Right lobe of liver (tissue), 6 donors: ENCODE measurements around the gene DCPS. TPM values are rescaled to one million over a fixed set of nuclear protein-coding genes. Genes with fewer than 3 reads are reported as not detected.
"Not testable (repeated sequence)": the region's sequence is repeated elsewhere in the genome, so short reads cannot be mapped to it uniquely, and the experiment has no call there.

Experiments used
- ATAC-seq, 4 donors: fragments of 200-7000 bp; cut with Tn5 transposase; one replicate each; pipeline ENCODE4 v1.9.1; 2020; ENCODE audit warnings: mild to moderate bottlenecking in 4 of 4, moderate library complexity in 4 of 4
- DNase-seq, 3 donors: peaks; one replicate each; pipeline ENCODE4 v3.0.0-alpha.2; 2020
- H3K27ac ChIP-seq, 3 donors: fragments of 200-600 bp; one replicate each; pipeline ENCODE4 v1.8.0; 2022
- H3K27me3 ChIP-seq, 2 donors: fragments of 200-600 bp; one replicate each; pipeline ENCODE4 v1.8.0; 2022
- H3K36me3 ChIP-seq, 4 donors: fragments of 200-600 bp; sonication (generic) in 1 of 4; one replicate each; pipeline versions ENCODE4 v1.5.1 to v1.8.0; 2017 to 2022; ENCODE audit warnings: control low read depth in 1 of 4
- H3K4me1 ChIP-seq, 4 donors: fragments of 200-600 bp; sonication (generic) in 1 of 4; one replicate each; pipeline versions ENCODE4 v1.5.1 to v1.8.0; 2017 to 2022; ENCODE audit warnings: control low read depth in 1 of 4
- H3K4me3 ChIP-seq, 3 donors: fragments of 200-600 bp; one replicate each; pipeline ENCODE4 v1.8.0; 2022
- H3K9me3 ChIP-seq, 4 donors: fragments of 200-600 bp; sonication (generic) in 1 of 4; one replicate each; pipeline versions ENCODE4 v1.5.1 to v1.8.0; 2017 to 2022; ENCODE audit warnings: control low read depth in 1 of 4
- CTCF ChIP-seq, 4 donors: fragments of 200-600 bp in 3 of 4; fragments of 450-650 bp in 1 of 4; IDR thresholded peaks; one replicate each; pipeline versions ENCODE4 v1.5.1 to v1.8.0; 2016 to 2022; ENCODE audit warnings: antibody characterized with exemption in 4 of 4, mild to moderate bottlenecking in 2 of 4
- POLR2A ChIP-seq: fragments of 450-650 bp; IDR thresholded peaks from one replicate; pipeline ENCODE4 v1.6.1; 2017; ENCODE audit warnings: antibody characterized with exemption, mild to moderate bottlenecking
- WGBS: methylation state at CpG from one replicate; pipeline ENCODE4 v1.1.6; 2018; ENCODE audit warnings: low coverage, low lambda C conversion rate; ENCODE audit not compliant: insufficient coverage; ENCODE audit errors: missing lambda C conversion rate; 5-methylcytosine and 5-hydroxymethylcytosine counted together
- intact Hi-C, 2 donors: fragments of 100-400 bp; cut with DNase I; formaldehyde crosslinking; loops; one replicate each; pipeline versions ENCODE4 v1.11.2 to v1.14.1; 2022
- small RNA-seq, 2 experiments: library from RNA; depleted of rRNA; stranded (forward); fragments of <200 nt; gene quantifications; one replicate each; pipeline ENCODE3, GENCODE V24; 2016
- total RNA-seq, 6 experiments: library from RNA; depleted of rRNA in 2 of 6; stranded (reverse); fragments of >200 nt in 2 of 6; fragmentation: NEBNext Ultra II Directional in 3 of 6; extraction: Animal tissue kit (Norgen Biotek cat#: 25700) in 3 of 6; gene quantifications; one replicate each; pipeline versions ENCODE4 v1.1.0 to v1.2.4, GENCODE V29; 2016 to 2023
- donor health status: DM: no; HTN: yes; CAD: no.
- donor health status: DM: no; HTN: no; CAD: no.
- donor health status: DM: no; HTN: no; CAD: no.
- donor health status: DM: no; HTN: yes; CAD: no.
- donor health status: DM: no; HTN: yes; CAD: no.

DCPS gene
- total RNA-seq, 6 experiments from 2014 or later, result 12.6 to 65.2 (median 21.9) TPM

- H3K36me3 ChIP-seq, result no peaks in the 10 kb centered on the region
- 56% methylated on average over 4 of the region's 4 CpGs for WGBS
- intact Hi-C loops, result loop anchor here in 1 of 2 donors (10.0 kb wide), 1 partner anchor 58 kb away; no protein-coding TSS in a partner anchor
- no peak overlapping the region for H3K4me3 ChIP-seq
- TF ChIP-seq POLR2A, result no peak
- no peak for TF ChIP-seq CTCF (IDR thresholded peaks at IDR 0.05)
- no peaks in the 10 kb centered on the region for H3K9me3 ChIP-seq
- H3K4me1 ChIP-seq, result peaks cover 0 to 6% (median 0%) of the 10 kb centered on the region in 4 donors
- H3K27ac ChIP-seq, result no peak overlapping the region
- DNase-seq, result no peak
- no peaks in the 10 kb centered on the region for H3K27me3 ChIP-seq
- ATAC-seq, result peak in 3 of 4 donors; percentile 18 to 42 (median 18)
These were observed 88.8 kb downstream of the DCPS start for GRCh38 chr11:126392633-126393013.

- Histone ChIP-seq H3K9me3 (no peaks in the 10 kb centered on the region), H3K4me1 (peaks cover 0 to 6% (median 0%) of the 10 kb centered on the region in 4 donors)
- intact Hi-C loops, result loop anchor here in 1 of 2 donors (10.0 kb wide), 1 partner anchor 58 kb away; no protein-coding TSS in a partner anchor
These were observed 89.3 kb downstream of the DCPS start for GRCh38 chr11:126393143-126393542.

GRCh38 chr11:126394036-126394435 is 90.2 kb downstream of the DCPS start:
- Histone ChIP-seq H3K36me3 (no peaks in the 10 kb centered on the region), H3K4me1 (peaks cover 0 to 6% (median 0%) of the 10 kb centered on the region in 4 donors), H3K27ac (no peak overlapping the region), H3K4me3 (no peak overlapping the region), H3K9me3 (no peaks in the 10 kb centered on the region), H3K27me3 (no peaks in the 10 kb centered on the region)
- intact Hi-C loops, result loop anchor here in 1 of 2 donors (10.0 kb wide), 1 partner anchor 59 kb away; no protein-coding TSS in a partner anchor
- DNase-seq (no peak), ATAC-seq (no peak)
- no peak for TF ChIP-seq POLR2A
- no peak for TF ChIP-seq CTCF (IDR thresholded peaks at IDR 0.05)
- 100% methylated on average over 1 of the region's 3 CpGs for WGBS

More at GRCh38 chr11:126393143-126393542, 89.3 kb downstream of the DCPS start:
- WGBS, result 86% methylated on average over 4 of the region's 5 CpGs
- Histone ChIP-seq H3K27ac (no peak overlapping the region), H3K4me3 (no peak overlapping the region), H3K27me3 (no peaks in the 10 kb centered on the region), H3K36me3 (no peaks in the 10 kb centered on the region)
- DNase-seq (no peak), ATAC-seq (no peak)
- TF ChIP-seq CTCF (IDR thresholded peaks at IDR 0.05) (no peak), POLR2A (no peak)

- not testable (repeated sequence) for H3K9me3 ChIP-seq, H3K4me3 ChIP-seq, H3K27me3 ChIP-seq, H3K27ac ChIP-seq, H3K36me3 ChIP-seq, DNase-seq, H3K4me1 ChIP-seq
- WGBS, result no CpG with 5 or more reads among the region's 7 CpGs
- peak; percentile 61 to 77 (median 62) for ATAC-seq
- intact Hi-C loops, result loop anchor here in 1 of 2 donors (10.0 kb wide), 1 partner anchor 60 kb away; no protein-coding TSS in a partner anchor
These were observed 90.8 kb downstream of the DCPS start for GRCh38 chr11:126394634-126395072.

Small RNA genes within 50 kb of the gene (small RNA-seq; reads per million reads assigned to genes)
- gene AP001318.3, result 0 reads per million in 2 experiments

Other genes starting within 250 kb of the DCPS start
- 1 to 10 TPM; 1.8 to 4.1 (median 3.3) TPM for gene CDON, start 241.2 kb upstream of the DCPS start, total RNA-seq
- 10 to 100 TPM; 12.8 to 18.5 (median 14.2) TPM for gene RPUSD4, start 92.4 kb upstream of the DCPS start, total RNA-seq
- gene FAM118B, start 92.3 kb upstream of the DCPS start, total RNA-seq, result 1 to 10 TPM; 4.6 to 8.3 (median 5.8) TPM
- gene SRPRA, start 35.2 kb upstream of the DCPS start, total RNA-seq, result 100 to 1,000 TPM in 5 of 6 experiments, 10 to 100 TPM in 1; 95.0 to 150 (median 122) TPM
- gene FOXRED1, start 34.9 kb upstream of the DCPS start, total RNA-seq, result 10 to 100 TPM; 18.6 to 50.2 (median 39.8) TPM
- gene TIRAP, start 21.0 kb upstream of the DCPS start, total RNA-seq, result 10 to 100 TPM in 2 of 6 experiments, 1 to 10 TPM in 4; 8.0 to 12.1 (median 9.7) TPM
- 10 to 100 TPM in 4 of 6 experiments, 1 to 10 TPM in 2; 7.0 to 25.6 (median 17.5) TPM for gene ST3GAL4, start 51.6 kb downstream of the DCPS start, total RNA-seq